SK-N-SH treated with all-trans-retinoic acid at 6 μM for 48 hours (cell line): Measurements from ENCODE around the gene KCP.

Experiments used
- ATAC-seq: fragments of 200-7000 bp; cut with Tn5 transposase; 3 replicates; pipeline ENCODE4 v1.9.1; 2020; ENCODE audit warnings: mild to moderate bottlenecking, moderate library complexity
- ARNTL ChIP-seq: fragments of 450-650 bp; formaldehyde crosslinking; IDR thresholded peaks from 2 replicates; pipeline ENCODE4 v1.5.0; 2020; ENCODE audit warnings: low read depth, mild to moderate bottlenecking, moderate library complexity, borderline replicate concordance
- BACH2 ChIP-seq: fragments of 250-450 bp; sonication (Bioruptor Pico); IDR thresholded peaks from 2 replicates; pipeline ENCODE4 v1.9.0; 2021; ENCODE audit warnings: mild to moderate bottlenecking, borderline replicate concordance
- CREB5 ChIP-seq: fragments of 250-450 bp; sonication (Bioruptor Pico); IDR thresholded peaks from 2 replicates; pipeline ENCODE4 v1.5.1; 2020; ENCODE audit warnings: low read depth, mild to moderate bottlenecking, moderate library complexity
- CSDC2 ChIP-seq: fragments of 250-450 bp; sonication (Bioruptor Pico); IDR thresholded peaks from 2 replicates; pipeline ENCODE4 v1.5.0; 2020; ENCODE audit warnings: mild to moderate bottlenecking, moderate library complexity
- ISL1 ChIP-seq: fragments of 250-450 bp; sonication (Bioruptor Pico); IDR thresholded peaks from 2 replicates; pipeline ENCODE4 v2.1.2; 2022; ENCODE audit warnings: mild to moderate bottlenecking, moderate library complexity
- OSR1 ChIP-seq: fragments of 250-450 bp; sonication (Bioruptor Pico); IDR thresholded peaks from 2 replicates; pipeline ENCODE4 v1.8.0; 2022; ENCODE audit warnings: moderate library complexity, mild to moderate bottlenecking, inconsistent platforms
- PPARA ChIP-seq: fragments of 250-450 bp; sonication (Bioruptor Pico); IDR thresholded peaks from 2 replicates; pipeline ENCODE4 v1.5.0; 2020; ENCODE audit warnings: mild to moderate bottlenecking, borderline replicate concordance
- RARB ChIP-seq: fragments of 250-450 bp; sonication (Bioruptor Pico); IDR thresholded peaks from 2 replicates; pipeline ENCODE4 v1.8.0; 2021; ENCODE audit warnings: mild to moderate bottlenecking, moderate library complexity
- SNAI2 ChIP-seq: fragments of 250-450 bp; sonication (Bioruptor Pico); IDR thresholded peaks from 2 replicates; pipeline ENCODE4 v1.5.0; 2020; ENCODE audit warnings: mild to moderate bottlenecking, moderate library complexity
- TCF4 ChIP-seq: fragments of 250-450 bp; sonication (Bioruptor Pico); IDR thresholded peaks from 2 replicates; pipeline ENCODE4 v1.8.0; 2021; ENCODE audit warnings: mild to moderate bottlenecking, moderate library complexity, borderline replicate concordance
- TOX ChIP-seq: fragments of 250-450 bp; sonication (Bioruptor Pico); IDR thresholded peaks from 2 replicates; pipeline ENCODE4 v1.8.0; 2021; ENCODE audit warnings: mild to moderate bottlenecking, moderate library complexity, borderline replicate concordance
- TSHZ2 ChIP-seq: fragments of 250-450 bp; sonication (Bioruptor Pico); IDR thresholded peaks from 2 replicates; pipeline ENCODE4 v1.5.0; 2020; ENCODE audit warnings: mild to moderate bottlenecking, moderate library complexity
- ZC3H10 ChIP-seq: fragments of 250-450 bp; sonication (Bioruptor Pico); IDR thresholded peaks from 2 replicates; pipeline ENCODE4 v1.5.1; 2021; ENCODE audit warnings: mild to moderate bottlenecking, moderate library complexity
- ZFP3 ChIP-seq: fragments of 250-450 bp; sonication (Bioruptor Pico); IDR thresholded peaks from 2 replicates; pipeline ENCODE4 v1.5.0; 2020; ENCODE audit warnings: mild to moderate bottlenecking, moderate library complexity
- ZFP30 ChIP-seq: fragments of 450-650 bp; formaldehyde crosslinking; IDR thresholded peaks from 2 replicates; pipeline ENCODE4 v1.5.0; 2022; ENCODE audit warnings: mild to moderate bottlenecking, moderate library complexity
- ZNF565 ChIP-seq: fragments of 450-650 bp; formaldehyde crosslinking; conservative IDR thresholded peaks from 2 replicates; pipeline ENCODE4 v1.5.0; 2020; ENCODE audit warnings: low read depth, mild to moderate bottlenecking, moderate library complexity
- ZNF70 ChIP-seq: fragments of 450-650 bp; formaldehyde crosslinking; IDR thresholded peaks from 2 replicates; pipeline ENCODE4 v1.5.0; 2020; ENCODE audit warnings: mild to moderate bottlenecking, moderate library complexity
- ZNF8 ChIP-seq: fragments of 450-650 bp; formaldehyde crosslinking; IDR thresholded peaks from 2 replicates; pipeline ENCODE4 v1.5.0; 2020; ENCODE audit warnings: mild to moderate bottlenecking, moderate library complexity
- TF ChIP-seq, protein P1 (sequence below): fragments of 250-450 bp; sonication (Bioruptor Pico); IDR thresholded peaks from 2 replicates; pipeline ENCODE4 v1.8.0; 2021; ENCODE audit warnings: low read depth, mild to moderate bottlenecking, moderate library complexity, borderline replicate concordance
- TF ChIP-seq, protein P2 (sequence below): fragments of 250-450 bp; sonication (Bioruptor Pico); IDR thresholded peaks from 2 replicates; pipeline ENCODE4 v1.8.0; 2020; ENCODE audit warnings: mild to moderate bottlenecking, moderate library complexity, borderline replicate concordance

The KCP gene

DNA sequence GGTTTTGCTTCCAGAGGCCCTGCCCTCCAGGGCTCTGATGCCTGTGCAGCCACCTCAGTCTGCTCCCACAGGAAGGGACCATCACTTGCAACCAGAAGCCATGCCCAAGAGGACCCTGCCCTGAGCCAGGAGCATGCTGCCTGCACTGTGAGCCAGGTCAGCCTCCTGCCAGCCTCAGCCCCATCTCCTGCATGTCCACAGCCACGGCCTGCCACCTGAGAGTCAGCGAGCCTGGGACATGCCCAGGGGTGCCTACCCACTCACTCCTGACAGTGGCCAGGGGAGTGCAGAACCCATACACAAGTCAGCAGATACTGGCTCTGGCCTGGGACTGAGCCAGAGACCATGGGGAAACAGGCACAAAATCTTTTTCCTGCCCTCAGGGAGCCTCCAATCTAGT lies 6.6 kb upstream of the KCP start (continued):
- TF ChIP-seq ARNTL: no peak
- TF ChIP-seq, protein P1, sequence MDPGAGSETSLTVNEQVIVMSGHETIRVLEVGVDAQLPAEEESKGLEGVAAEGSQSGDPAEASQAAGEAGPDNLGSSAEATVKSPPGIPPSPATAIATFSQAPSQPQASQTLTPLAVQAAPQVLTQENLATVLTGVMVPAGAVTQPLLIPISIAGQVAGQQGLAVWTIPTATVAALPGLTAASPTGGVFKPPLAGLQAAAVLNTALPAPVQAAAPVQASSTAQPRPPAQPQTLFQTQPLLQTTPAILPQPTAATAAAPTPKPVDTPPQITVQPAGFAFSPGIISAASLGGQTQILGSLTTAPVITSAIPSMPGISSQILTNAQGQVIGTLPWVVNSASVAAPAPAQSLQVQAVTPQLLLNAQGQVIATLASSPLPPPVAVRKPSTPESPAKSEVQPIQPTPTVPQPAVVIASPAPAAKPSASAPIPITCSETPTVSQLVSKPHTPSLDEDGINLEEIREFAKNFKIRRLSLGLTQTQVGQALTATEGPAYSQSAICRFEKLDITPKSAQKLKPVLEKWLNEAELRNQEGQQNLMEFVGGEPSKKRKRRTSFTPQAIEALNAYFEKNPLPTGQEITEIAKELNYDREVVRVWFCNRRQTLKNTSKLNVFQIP (CRISPR knock-in tag): no peak
- TF ChIP-seq, all 23 proteins: peak for 0

GRCh38 chr7:128916643-128916915 lies 6.1 kb upstream of the KCP start:
- ATAC-seq: no peak
- TF ChIP-seq TOX (CRISPR knock-in tag) (no peak), RARB (no peak), CREB5 (CRISPR knock-in tag) (no peak), CSDC2 (CRISPR knock-in tag) (no peak), ARNTL (no peak), OSR1 (CRISPR knock-in tag) (no peak), BACH2 (CRISPR knock-in tag) (no peak), ZNF70 (CRISPR knock-in tag) (no peak)

- ATAC-seq: no peak
- TF ChIP-seq, protein P2, sequence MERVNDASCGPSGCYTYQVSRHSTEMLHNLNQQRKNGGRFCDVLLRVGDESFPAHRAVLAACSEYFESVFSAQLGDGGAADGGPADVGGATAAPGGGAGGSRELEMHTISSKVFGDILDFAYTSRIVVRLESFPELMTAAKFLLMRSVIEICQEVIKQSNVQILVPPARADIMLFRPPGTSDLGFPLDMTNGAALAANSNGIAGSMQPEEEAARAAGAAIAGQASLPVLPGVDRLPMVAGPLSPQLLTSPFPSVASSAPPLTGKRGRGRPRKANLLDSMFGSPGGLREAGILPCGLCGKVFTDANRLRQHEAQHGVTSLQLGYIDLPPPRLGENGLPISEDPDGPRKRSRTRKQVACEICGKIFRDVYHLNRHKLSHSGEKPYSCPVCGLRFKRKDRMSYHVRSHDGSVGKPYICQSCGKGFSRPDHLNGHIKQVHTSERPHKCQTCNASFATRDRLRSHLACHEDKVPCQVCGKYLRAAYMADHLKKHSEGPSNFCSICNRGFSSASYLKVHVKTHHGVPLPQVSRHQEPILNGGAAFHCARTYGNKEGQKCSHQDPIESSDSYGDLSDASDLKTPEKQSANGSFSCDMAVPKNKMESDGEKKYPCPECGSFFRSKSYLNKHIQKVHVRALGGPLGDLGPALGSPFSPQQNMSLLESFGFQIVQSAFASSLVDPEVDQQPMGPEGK (CRISPR knock-in tag): no peak
- no peak for TF ChIP-seq ZC3H10 (CRISPR knock-in tag)
- TF ChIP-seq OSR1 (CRISPR knock-in tag): no peak
- TF ChIP-seq CSDC2 (CRISPR knock-in tag): no peak
- TF ChIP-seq RARB: no peak
- TF ChIP-seq ARNTL: no peak
- no peak for TF ChIP-seq SNAI2 (CRISPR knock-in tag)
- TF ChIP-seq ISL1 (CRISPR knock-in tag): no peak
- TF ChIP-seq TSHZ2: no peak
- no peak for TF ChIP-seq ZFP3 (CRISPR knock-in tag)
- no peak for TF ChIP-seq ZNF8 (CRISPR knock-in tag)
- no peak for TF ChIP-seq ZNF70 (CRISPR knock-in tag)
- no peak for TF ChIP-seq ZNF565
- no peak for TF ChIP-seq BACH2 (CRISPR knock-in tag)
- no peak for TF ChIP-seq TOX (CRISPR knock-in tag)
- no peak for TF ChIP-seq TCF4 (CRISPR knock-in tag)
- TF ChIP-seq PPARA (CRISPR knock-in tag): no peak
- TF ChIP-seq ZFP30 (CRISPR knock-in tag): no peak
- TF ChIP-seq, protein P1 (CRISPR knock-in tag): no peak
- no peak for TF ChIP-seq CREB5 (CRISPR knock-in tag)
These were observed 5.5 kb upstream of the KCP start for GRCh38 chr7:128915841-128916642.
